Neutrophil (primary cell): ENCODE data around the gene SLC28A1.
"Not testable (repeated sequence)": the region's sequence is repeated elsewhere in the genome, so short reads cannot be mapped to it uniquely, and the experiment has no call there.

Experiments used
- H3K27ac ChIP-seq: fragments of 200-600 bp; sonication (generic); 2 replicates; pipeline ENCODE4 v1.5.1; 2016; ENCODE audit warnings: mild to moderate bottlenecking, moderate library complexity
- H3K27me3 ChIP-seq: fragments of 200-600 bp; sonication (generic); 2 replicates; pipeline ENCODE4 v1.6.0; 2016; ENCODE audit warnings: mild to moderate bottlenecking
- H3K36me3 ChIP-seq: fragments of 200-600 bp; sonication (generic); 2 replicates; pipeline ENCODE4 v1.5.1; 2017
- H3K4me1 ChIP-seq, 2 experiments: fragments of 200-600 bp in 1 of 2; sonication (generic) in 1 of 2; 1 replicate in 1 of 2; 2 replicates in 1 of 2; pipeline versions ENCODE4 v1.5.1 to v1.6.1; 2013 to 2016; ENCODE audit warnings: low read depth in 1 of 2, low read length in 1 of 2, mild to moderate bottlenecking in 1 of 2, moderate library complexity in 1 of 2; ENCODE audit not compliant: control insufficient read depth in 1 of 2, insufficient read depth in 1 of 2
- H3K4me3 ChIP-seq, 2 experiments: fragments of 200-600 bp in 1 of 2; sonication (generic) in 1 of 2; 1 replicate in 1 of 2; 2 replicates in 1 of 2; pipeline ENCODE4 v1.5.1; 2013 to 2016; ENCODE audit warnings: low read depth in 1 of 2, low read length in 1 of 2, mild to moderate bottlenecking in 1 of 2, moderate library complexity in 1 of 2
- H3K9me3 ChIP-seq: fragments of 200-600 bp; sonication (generic); 2 replicates; pipeline ENCODE4 v1.5.1; 2016
- CTCF ChIP-seq: fragments of 200-600 bp; sonication (generic); IDR thresholded peaks from 2 replicates; pipeline ENCODE4 v1.5.1; 2016; ENCODE audit warnings: antibody characterized with exemption

SLC28A1 gene

GRCh38 chr15:84924077-84924731 is 39.7 kb downstream of the SLC28A1 start:
- H3K9me3 ChIP-seq, result no peaks in the 10 kb centered on the region
- no peak overlapping the region for H3K27ac ChIP-seq
- no peaks in the 10 kb centered on the region for H3K36me3 ChIP-seq
- peaks cover 0 to 8% of the 10 kb centered on the region in 2 experiments for H3K4me1 ChIP-seq
- no peak for TF ChIP-seq CTCF
- no peaks in the 10 kb centered on the region for H3K27me3 ChIP-seq
- H3K4me3 ChIP-seq, result no peak overlapping the region

- not testable (repeated sequence) for H3K36me3 ChIP-seq, H3K4me3 ChIP-seq, H3K27ac ChIP-seq, H3K27me3 ChIP-seq, H3K9me3 ChIP-seq, H3K4me1 ChIP-seq
Observed at GRCh38 chr15:84924821-84925569, 40.5 kb downstream of the SLC28A1 start.

DNA sequence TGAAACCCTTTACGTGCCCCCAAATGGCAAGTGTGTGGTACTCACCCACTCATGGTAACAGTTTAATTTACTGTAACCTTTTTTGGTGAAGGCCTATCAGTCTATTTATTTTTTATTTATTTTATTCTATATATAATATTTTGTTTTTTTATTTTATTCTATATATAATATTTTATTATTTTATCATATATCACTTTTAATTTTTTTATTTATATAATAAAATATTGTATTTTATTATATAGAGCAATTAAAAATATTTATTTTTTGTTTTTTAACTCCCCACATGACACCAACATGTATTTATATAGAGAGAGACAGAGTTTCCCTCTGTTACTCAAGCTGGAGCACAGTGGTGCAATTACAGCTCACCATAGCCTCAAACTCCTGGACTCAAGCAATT is 41.4 kb downstream of the SLC28A1 start:
- Histone ChIP-seq H3K27ac (no peak overlapping the region), H3K27me3 (no peaks in the 10 kb centered on the region), H3K9me3 (no peaks in the 10 kb centered on the region), H3K4me3 (no peak overlapping the region), H3K36me3 (no peaks in the 10 kb centered on the region), H3K4me1 (peaks cover 0 to 8% of the 10 kb centered on the region in 2 experiments)
- no peak for TF ChIP-seq CTCF

DNA sequence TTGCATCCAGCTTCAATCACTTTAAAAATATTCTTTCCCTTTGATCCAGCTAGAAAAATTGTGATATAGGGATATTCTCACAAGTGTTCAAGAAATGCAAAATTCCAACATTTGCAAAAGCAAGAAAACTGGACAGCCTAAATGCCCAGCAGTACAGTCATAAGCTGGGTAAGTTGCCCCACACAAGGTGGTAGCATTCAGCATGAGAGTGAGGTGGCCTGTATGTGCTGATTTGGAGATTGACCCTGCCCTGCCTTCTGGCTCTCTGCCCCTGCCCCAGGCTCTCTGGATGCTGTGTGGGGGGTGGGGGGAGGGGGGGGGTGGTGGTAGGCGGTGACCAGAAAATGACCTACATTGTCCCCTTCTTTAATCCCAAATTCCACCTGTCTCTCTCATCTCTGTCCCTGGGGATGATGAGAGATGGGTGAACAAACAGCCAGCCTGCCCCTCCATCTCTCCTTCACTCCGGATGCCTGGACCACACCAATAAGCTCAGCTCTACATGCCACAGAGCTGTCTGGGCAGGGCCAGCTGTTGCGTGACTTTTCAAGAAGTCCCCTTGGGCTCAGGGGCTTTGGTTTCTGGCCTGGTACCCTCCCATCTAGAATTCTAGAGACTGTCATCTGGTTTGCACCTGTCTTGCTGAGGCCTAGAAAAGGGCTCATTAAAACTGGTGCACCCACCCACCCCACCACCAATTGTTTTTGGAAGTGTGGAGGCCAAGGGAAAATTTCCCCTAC is 42.2 kb downstream of the SLC28A1 start:
- H3K4me1 ChIP-seq, result peaks cover 0 to 8% of the 10 kb centered on the region in 2 experiments
- H3K9me3 ChIP-seq, result no peaks in the 10 kb centered on the region
- no peak for TF ChIP-seq CTCF
- no peak overlapping the region for H3K27ac ChIP-seq
- H3K4me3 ChIP-seq, result no peak overlapping the region
- H3K36me3 ChIP-seq, result no peaks in the 10 kb centered on the region
- H3K27me3 ChIP-seq, result no peaks in the 10 kb centered on the region

GRCh38 chr15:84928843-84929168 is 44.3 kb downstream of the SLC28A1 start:
- no peak for TF ChIP-seq CTCF
- no peaks in the 10 kb centered on the region for H3K9me3 ChIP-seq
- no peak overlapping the region for H3K27ac ChIP-seq
- no peaks in the 10 kb centered on the region for H3K27me3 ChIP-seq
- no peak overlapping the region for H3K4me3 ChIP-seq
- peaks cover 0 to 7% of the 10 kb centered on the region in 2 experiments for H3K4me1 ChIP-seq
- no peaks in the 10 kb centered on the region for H3K36me3 ChIP-seq
